GM21619 (cell line): Measurements from ENCODE around the gene ZNF148.

ENCODE experiments used
- ATAC-seq: cut with Tn5 transposase; IDR thresholded peaks from one replicate; pipeline ENCODE4 v1.9.1; 2021; ENCODE audit not compliant: unreplicated experiment

The ZNF148 gene

GRCh38 chr3:125289429-125289981 lies 85.6 kb downstream of the ZNF148 start:
- no peak for ATAC-seq

DNA sequence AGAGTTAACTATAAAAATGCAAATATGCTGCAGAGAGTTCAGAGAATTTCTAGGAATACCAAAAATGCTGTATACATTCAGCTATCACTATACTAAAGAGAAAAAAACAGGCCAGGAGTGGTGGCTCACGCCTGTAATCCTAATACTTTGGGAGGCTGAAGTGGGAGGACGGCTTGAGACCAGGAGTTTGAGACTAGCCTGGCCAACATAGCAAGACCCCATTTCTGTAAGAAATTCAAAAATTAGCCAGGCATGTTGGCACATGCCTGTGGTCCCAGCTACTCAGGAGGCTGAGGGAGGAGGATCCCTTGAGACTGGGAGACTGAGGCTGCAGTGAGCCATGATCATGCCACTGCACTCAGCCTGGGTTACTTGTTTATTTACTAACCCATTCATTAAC lies 87.9 kb downstream of the ZNF148 start:
- no peak for ATAC-seq

DNA sequence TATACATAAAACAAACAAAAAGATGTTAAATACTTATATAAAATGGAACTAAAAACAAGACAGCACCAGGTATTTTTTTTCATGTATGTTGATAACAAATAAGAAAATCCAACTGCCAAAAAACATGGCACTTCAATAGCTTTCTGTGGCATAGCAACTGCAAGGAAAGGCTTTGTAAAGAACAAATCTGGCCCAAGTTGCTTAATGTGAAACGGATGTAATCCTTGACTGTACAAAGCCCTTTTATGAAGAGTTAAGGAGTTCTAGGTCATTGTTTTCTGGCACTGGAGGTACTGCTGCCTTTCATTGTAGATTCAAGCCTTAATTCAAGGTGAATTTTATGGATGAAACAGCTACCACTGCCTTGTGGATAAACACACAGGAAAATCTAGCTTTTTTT lies 93.7 kb downstream of the ZNF148 start:
- no peak for ATAC-seq

- no peak for ATAC-seq
Measured at GRCh38 chr3:125280668-125281361, 94.3 kb downstream of the ZNF148 start.

- ATAC-seq: no peak
Measured at GRCh38 chr3:125278155-125278554, 97.0 kb downstream of the ZNF148 start.

GRCh38 chr3:125271127-125271526 lies 104.0 kb downstream of the ZNF148 start:
- no peak for ATAC-seq

GRCh38 chr3:125267460-125267859 lies 107.7 kb downstream of the ZNF148 start:
- no peak for ATAC-seq

- no peak for ATAC-seq
Measured at GRCh38 chr3:125266971-125267370, 108.2 kb downstream of the ZNF148 start.

DNA sequence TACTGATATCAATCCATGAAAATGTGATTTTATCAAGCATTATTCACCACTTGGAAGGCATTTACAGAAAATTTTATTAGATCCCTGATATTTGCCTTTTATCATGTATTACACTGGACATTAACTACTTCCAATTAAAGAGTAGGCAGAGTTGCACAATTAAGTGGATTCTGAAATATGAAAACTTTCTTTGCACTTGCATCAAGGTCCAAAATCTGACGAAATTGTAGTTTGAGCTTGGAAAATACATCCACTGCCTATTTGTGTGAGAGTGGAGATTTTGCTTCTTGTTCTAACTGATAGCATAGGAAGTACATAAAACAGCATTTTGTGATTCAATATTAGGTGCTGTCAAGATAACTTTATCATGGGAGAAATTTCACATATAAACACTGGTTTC lies 113.0 kb downstream of the ZNF148 start:
- ATAC-seq: no peak

GRCh38 chr3:125261031-125261430 lies 114.1 kb downstream of the ZNF148 start:
- ATAC-seq: no peak

GRCh38 chr3:125260158-125260557 lies 115.0 kb downstream of the ZNF148 start:
- no peak for ATAC-seq

GRCh38 chr3:125257536-125257935 lies 117.6 kb downstream of the ZNF148 start:
- ATAC-seq: no peak

DNA sequence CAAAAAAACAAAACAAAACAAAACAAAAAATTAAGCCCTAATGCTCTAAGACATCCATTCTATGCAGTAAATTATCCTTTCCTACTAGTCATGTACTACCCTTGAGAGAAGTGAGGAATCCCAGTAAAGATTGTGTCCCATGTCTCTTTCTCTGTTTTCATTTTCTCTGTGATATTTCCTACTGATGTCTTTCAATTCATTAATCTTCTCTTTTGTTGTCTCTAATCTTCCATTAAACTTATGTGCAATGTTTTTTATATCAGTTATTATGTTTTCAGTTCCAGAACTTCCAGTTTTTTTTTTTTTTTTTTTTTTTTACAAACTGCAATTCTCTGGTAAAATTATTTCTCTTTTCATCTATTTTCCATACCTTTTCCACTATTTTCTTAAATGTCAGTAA lies 118.5 kb downstream of the ZNF148 start:
- ATAC-seq: no peak

DNA sequence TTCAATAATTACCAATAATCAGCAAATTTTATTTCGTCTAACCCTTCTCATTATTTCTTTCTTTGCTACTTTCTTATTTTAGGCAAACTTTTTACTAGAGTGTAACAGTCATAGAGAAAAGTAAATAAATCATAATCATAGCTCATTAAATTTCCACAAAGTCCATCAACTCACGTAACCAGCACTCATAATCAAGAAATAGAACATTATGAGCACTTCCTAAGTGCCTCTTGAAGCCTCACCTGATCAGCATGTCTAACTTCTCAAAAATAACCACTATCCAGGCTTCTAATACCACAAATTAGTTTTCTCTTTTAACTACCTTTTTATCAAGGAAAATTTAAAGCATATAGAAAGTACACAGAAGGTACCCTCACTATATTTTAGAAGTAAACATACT lies 124.2 kb downstream of the ZNF148 start:
- no peak for ATAC-seq

- ATAC-seq: no peak
Measured at GRCh38 chr3:125246237-125246636, 128.9 kb downstream of the ZNF148 start.

DNA sequence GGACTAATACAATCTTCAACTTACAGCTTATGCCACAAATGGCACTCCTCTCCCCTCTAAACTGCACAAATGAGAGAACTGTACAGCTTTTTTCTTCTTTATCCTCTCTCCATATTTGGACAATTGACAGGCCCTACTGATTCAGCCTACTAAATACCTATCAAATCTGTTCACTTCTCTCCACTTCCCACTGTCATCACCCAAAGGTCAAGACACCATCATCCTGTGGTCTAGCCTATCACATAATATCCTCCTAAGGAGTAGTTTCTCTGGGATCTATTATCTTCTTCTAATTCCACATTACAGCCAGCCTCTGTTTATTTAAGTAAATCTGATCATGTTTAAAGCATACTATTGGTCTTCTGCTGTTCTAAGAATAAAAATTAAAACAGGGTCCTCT lies 129.6 kb downstream of the ZNF148 start:
- no peak for ATAC-seq

DNA sequence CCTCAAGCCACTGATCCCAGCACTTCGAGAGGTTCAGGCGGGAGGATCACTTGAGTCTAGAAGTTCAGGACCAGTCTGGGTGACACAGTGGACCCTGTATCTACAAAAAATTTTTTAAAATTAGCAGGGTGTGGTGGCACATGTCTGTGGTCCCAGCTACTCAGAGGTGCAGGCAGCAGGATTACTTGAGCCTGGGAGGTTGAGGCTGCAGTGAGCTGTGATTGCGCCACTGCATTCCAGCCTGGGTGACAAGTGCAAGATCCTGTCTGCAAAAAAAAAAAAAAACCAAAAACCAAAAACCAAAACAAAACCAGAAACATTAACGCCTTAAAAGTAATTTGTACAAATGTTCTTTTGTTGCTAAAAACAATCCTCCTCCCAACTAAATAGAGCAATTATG lies 134.6 kb downstream of the ZNF148 start:
- no peak for ATAC-seq

GRCh38 chr3:125239266-125239665 lies 135.9 kb downstream of the ZNF148 start:
- ATAC-seq: no peak

GRCh38 chr3:125238759-125239158 lies 136.4 kb downstream of the ZNF148 start:
- ATAC-seq: no peak

- ATAC-seq: no peak
Measured at GRCh38 chr3:125236331-125236903, 138.7 kb downstream of the ZNF148 start.

GRCh38 chr3:125234831-125235230 lies 140.3 kb downstream of the ZNF148 start:
- no peak for ATAC-seq

DNA sequence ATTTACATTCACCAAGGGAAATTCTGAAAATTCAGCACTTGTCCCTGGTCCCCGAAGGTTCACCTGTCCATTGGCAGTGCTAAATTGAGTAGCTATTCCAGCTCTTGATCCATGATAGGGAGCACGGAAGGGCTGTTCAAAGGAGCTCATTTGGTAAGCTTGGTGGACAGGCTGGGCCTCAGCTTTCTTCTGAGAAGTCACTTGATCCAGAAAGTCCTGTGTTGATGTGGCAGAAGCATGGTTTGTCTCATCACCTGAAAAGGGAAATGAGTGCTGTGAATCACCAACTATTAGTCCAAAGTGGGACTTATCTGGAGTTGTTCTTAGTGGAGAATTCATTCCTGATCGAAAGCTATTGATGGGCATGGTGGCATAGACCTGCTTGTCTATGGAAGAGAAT lies 142.7 kb downstream of the ZNF148 start:
- ATAC-seq: no peak

DNA sequence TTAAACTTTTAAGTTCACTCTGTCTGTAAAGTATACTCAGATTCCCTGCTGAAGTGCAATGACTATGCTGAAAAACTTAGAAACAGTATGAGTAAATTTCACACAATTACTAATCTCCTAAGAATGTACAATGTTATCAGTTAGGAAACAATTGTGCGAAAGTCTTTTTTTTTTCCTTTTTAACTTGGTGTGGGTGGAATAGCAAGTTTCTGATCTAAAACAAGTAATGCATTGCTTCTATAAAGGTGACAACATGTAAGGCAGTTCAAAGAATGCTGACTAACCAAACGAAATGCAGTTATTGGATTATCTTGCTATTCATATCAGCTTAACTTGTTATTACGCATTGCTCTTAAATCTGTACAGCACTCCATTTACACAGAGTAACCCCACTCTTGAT lies 143.2 kb downstream of the ZNF148 start:
- no peak for ATAC-seq
